NAMALWA (cell line): ENCODE measurements around the gene BHMT.
A peak's percentile ranks its signal among the peaks of the same experiment; 100 is the strongest.

ENCODE experiments used
- DNase-seq: peaks from one replicate; pipeline ENCODE4 v3.0.0-alpha.2; 2015; ENCODE audit warnings: low spot score

Gene BHMT, protein sequence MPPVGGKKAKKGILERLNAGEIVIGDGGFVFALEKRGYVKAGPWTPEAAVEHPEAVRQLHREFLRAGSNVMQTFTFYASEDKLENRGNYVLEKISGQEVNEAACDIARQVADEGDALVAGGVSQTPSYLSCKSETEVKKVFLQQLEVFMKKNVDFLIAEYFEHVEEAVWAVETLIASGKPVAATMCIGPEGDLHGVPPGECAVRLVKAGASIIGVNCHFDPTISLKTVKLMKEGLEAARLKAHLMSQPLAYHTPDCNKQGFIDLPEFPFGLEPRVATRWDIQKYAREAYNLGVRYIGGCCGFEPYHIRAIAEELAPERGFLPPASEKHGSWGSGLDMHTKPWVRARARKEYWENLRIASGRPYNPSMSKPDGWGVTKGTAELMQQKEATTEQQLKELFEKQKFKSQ

DNA sequence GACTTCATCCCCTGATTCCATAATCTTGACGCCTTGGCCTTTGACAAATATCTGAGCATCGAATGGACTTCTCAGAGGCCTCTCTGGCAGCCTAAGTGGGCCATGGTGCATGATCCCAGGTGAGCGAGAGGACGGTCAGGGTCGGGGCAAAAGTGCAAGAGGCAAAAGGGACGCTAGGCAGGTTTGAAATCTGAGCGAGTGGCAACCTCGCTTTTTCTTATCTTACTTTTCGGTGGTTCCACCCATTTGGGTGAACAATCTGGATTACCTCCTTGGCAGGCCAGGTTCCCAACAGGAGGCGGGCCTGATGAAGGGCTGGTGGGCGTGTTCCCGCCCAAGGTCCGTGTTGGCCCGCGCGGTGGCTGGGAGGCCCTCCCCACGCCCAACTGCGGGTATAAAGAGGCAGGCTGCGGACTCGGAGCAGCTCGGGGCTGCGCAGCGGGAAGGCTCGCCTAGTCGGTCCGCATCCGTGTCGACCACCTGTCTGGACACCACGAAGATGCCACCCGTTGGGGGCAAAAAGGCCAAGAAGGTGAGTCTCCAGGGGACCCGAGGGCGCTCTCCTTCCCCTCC is at the start of gene BHMT:
BHMT (plus strand) TSS at position 423 of the 573 bp plus-strand sequence; CDS start at position 500, 77 bp downstream.
- DNase-seq = no peak

GRCh38 chr5:79062436-79062835 is 49.2 kb upstream of the BHMT start:
- DNase-seq = no peak

GRCh38 chr5:79069488-79070349 is 41.9 kb upstream of the BHMT start, which contains the start of the genes BHMT2 and DMGDH:
Gene BHMT2, plus strand, starts transcription at chr5:79069767. Its CDS starts 16 bp downstream, at chr5:79069783.
Gene DMGDH, minus strand, starts transcription at chr5:79069674. Its CDS starts 54 bp downstream, at chr5:79069620.
- DNase-seq = no peak

- DNase-seq = no peak
These were observed 41.3 kb upstream of the BHMT start for GRCh38 chr5:79070350-79070667.

DNA sequence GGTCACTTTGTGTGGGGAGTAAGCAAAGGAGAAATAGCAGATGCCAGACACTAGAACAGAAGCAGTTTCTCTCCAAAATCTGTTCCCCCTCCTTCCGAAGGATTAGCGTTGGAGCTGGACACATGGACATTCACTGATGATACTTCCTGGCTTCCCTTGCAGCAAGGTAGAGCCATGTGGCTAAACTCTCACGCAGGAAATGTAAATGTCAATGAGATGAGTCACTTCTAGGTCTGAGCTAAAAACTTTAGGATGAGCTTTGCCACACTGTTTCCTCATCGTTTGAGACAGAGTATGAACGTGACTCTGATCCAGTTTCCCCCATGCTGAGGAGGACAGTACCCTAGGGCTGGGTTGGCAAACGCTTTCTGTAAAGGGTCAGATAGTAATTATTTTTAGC is 37.0 kb upstream of the BHMT start:
- no peak for DNase-seq

DNA sequence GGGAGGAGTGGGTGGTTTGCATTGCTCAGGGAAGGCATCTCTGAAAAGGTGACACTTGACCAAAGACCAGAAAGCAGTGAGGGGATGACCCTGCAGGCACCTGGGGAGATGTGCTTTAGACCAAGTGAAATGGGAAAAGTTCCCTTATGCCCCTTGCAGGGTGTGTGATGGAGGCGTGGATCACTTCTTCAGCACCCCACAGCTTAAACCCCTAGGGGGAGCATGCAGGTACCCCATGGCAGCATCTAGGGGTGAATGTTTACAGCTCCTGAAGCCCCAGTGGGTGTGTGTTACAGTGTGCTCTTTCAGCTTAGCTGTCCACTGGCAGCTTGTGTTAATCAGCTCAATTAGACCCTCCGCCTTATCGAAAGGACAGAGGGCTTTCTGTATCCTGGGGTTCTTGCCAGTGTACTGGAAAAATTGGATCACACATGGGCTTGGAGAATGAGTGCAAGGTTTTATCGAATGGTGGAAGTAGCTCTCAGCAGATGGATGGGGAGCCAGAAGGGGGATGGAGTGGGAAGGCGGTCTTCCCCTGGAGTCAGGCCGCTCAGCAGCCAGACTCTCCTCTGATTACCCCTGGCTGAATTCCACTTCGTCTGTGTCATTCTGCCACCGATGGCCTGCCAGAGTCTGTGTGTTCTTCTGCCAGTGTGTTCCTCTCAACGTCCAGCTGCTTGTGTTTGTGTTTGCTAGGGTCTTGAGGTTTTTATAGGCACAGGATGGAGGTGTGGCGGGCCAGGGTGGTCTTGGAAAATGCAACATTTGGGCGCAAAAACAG is 35.8 kb upstream of the BHMT start:
- no peak for DNase-seq

- DNase-seq = no peak
These were observed 34.8 kb upstream of the BHMT start for GRCh38 chr5:79076819-79077218.

DNA sequence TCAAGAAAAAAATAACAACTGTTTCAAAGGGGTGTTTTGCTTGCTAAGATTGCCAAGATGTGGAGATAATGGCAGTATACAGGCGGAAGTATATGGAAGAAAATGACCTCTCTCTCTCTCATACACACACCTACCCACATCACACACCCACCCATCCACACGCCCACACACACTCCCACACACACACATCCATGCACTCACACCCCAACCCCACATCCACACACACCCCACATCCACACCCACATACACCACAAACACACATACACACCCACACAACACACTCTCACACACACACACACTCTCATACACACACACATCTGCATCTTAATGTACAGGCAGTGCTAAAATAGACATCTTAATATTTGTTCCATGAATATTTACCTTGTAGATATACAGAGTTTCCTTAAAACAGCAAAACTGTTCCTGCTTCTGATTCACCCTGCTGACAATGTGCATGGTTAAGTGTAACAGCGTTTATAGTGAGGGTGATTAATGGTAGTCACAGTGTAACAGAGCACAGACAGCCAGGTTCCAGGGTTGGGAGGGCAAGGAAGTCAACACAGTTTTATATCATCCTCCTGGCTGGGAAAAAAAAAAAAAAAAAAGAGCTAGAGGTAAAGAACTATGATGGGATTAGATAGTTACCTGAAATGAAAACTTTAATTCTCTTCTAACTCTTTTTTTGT is 33.8 kb upstream of the BHMT start:
- no peak for DNase-seq

DNA sequence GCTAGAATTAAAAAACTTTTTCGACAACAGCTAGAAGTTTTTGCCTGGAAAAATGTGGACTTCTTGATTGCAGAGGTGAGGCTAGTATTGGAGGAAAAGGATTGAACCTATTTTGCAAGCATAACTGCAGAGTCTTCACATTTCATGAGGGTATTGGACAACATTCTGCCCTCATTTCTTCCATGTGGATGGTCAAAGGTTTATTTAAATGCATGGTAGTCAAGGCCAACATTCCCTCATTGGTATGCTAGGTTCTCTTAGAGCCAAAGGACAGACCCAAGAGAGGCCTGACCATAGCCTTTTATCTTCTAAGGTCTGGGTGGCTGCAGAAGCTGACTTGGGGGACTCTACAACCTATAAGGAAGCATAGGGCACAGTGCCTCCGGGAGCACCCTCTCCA is 30.8 kb upstream of the BHMT start:
- DNase-seq = no peak

GRCh38 chr5:79081779-79082178 is 29.8 kb upstream of the BHMT start:
- DNase-seq = no peak

DNA sequence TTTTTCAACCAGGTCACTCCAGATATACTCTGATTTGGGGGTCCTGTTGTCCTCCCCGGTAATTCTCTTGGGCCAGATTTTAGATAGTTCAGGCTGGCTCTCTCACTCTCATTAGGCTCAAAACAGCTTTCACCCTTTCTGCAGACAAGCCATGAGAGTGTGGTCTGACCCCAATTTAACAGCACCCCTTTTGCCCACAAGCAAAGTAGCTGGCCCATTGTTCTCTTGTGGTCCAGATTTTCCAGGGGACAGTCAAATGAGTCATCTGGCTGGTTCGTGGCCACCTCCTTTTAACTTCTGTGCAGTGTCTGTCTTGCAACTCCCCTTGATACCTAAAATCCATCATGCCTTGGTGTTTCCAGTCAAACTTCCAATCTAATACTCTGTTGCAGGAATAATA is 25.5 kb upstream of the BHMT start:
- no peak for DNase-seq

GRCh38 chr5:79088507-79088906 is 23.1 kb upstream of the BHMT start:
- no peak for DNase-seq

- no peak for DNase-seq
These were observed 20.5 kb upstream of the BHMT start for GRCh38 chr5:79091064-79091463.

DNA sequence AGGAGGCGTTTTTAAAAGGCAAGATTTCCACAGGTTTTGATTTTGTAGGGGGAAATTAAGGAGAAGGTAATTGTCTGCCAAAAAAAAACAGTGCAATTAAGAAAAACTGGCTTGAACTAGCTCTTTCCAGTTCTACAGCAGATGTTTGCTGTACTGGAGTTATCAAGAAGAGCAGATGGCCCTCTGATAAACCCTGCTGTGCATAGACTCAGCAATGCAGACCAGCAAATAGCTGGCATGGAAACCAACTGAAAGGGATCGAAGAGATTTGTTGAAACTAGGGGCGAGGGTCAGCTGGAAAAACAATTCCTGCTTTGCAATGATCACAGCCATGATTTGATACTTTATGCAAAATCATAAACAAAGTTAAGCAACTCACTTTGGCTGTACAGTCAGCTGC is 17.8 kb upstream of the BHMT start:
- DNase-seq = no peak

- DNase-seq = peak; percentile 10
These were observed 5.7 kb upstream of the BHMT start for GRCh38 chr5:79105868-79106267.

- no peak for DNase-seq
These were observed 4.4 kb upstream of the BHMT start for GRCh38 chr5:79107020-79107796.

DNA sequence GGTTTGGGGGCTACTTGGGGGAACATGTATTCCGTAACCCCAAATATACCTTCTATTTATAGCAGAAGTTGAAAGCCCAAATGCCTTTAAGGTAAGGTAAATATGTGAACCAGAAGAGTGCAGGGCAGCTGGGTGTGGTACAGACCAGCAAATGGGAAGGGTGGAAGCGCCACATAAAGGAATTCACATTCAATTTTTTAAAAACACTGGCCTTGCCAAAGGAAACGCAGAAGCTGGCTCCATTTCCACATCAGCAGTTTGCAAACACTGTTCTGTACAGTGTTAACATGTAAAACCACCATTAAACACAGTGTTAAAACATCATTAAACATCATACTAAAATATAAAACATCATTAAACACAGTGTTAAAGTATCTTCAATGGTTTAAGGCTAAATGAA is 3.5 kb upstream of the BHMT start:
- no peak for DNase-seq

GRCh38 chr5:79108792-79109191 is 2.8 kb upstream of the BHMT start:
- no peak for DNase-seq

GRCh38 chr5:79109527-79110492 is 1.8 kb upstream of the BHMT start:
- DNase-seq = peak; percentile 18
